Measurements from ENCODE around the gene PCDHGA9. TPM values are rescaled to one million over a fixed set of nuclear protein-coding genes. Genes with fewer than 3 reads are reported as not detected.

Gene PCDHGA9
- total RNA-seq, 4 donors from 2014 or later: 1.9 to 17.3 (median 4.0) TPM

DNA sequence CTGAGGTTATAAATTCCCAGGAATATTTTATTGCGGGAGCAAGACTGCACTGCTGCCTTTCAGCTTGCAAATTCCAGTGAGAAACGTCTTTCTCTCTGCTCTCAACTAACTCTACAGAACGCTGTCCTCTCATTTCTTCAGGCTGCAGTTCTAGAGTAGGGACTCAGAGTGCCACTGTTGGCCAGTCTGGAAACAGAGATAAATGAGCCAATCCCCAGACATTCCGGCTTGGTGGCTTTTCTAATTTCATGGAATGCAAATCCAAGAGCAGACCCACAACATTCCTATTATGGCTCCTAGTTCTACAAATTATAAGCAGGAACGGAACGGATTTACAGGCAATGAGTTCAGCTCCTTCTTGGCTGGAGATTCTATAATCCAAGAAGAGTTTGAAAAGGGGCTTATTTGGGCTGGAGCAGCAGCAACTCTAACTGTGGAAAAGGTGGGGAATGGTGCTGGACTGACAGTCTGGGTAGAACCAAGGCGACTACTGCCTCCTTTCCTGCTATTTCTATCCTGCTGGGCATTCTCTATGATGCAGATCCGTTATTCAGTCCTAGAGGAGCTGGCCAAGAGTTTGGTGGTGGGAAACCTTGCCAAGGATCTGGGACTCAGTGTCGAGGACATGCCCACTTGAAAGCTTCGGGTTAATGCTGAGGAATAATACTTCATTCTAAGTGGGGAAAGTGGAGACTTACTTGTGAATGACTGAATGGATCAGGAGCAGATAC, 37.0 kb downstream of the PCDHGA9 start:
- no peaks in the 10 kb centered on the region for H3K36me3 ChIP-seq

DNA sequence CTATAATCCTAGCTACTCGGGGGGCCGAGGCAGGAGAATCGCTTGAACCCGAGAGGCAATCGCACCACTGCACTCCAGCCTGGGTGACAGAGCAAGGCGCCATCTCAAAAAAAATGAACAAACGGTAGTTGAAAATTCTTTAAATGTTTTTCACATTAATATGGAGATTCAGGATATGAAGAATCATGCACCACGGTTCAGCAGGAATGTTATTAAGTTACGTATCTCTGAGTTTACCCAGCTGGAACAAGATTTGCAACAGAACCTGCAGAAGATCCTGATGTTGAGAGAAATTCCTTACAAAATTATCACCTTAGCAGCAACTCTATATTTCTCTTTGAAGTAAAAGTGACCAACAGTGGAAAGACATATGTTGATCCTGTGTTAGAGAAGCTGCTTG, 37.8 kb downstream of the PCDHGA9 start:
- Histone ChIP-seq H3K27me3 (no peaks in the 10 kb centered on the region), H3K4me3 (no peak overlapping the region), H3K4me1 (no peaks in the 10 kb centered on the region), H3K27ac (no peak overlapping the region), H3K9me3 (peaks cover 0 to 37% (median 0%) of the 10 kb centered on the region in 4 donors), H3K36me3 (no peaks in the 10 kb centered on the region)
- DNase-seq: no peak
- no peak for TF ChIP-seq POLR2A (IDR thresholded peaks at IDR 0.05)
- TF ChIP-seq, protein P1, sequence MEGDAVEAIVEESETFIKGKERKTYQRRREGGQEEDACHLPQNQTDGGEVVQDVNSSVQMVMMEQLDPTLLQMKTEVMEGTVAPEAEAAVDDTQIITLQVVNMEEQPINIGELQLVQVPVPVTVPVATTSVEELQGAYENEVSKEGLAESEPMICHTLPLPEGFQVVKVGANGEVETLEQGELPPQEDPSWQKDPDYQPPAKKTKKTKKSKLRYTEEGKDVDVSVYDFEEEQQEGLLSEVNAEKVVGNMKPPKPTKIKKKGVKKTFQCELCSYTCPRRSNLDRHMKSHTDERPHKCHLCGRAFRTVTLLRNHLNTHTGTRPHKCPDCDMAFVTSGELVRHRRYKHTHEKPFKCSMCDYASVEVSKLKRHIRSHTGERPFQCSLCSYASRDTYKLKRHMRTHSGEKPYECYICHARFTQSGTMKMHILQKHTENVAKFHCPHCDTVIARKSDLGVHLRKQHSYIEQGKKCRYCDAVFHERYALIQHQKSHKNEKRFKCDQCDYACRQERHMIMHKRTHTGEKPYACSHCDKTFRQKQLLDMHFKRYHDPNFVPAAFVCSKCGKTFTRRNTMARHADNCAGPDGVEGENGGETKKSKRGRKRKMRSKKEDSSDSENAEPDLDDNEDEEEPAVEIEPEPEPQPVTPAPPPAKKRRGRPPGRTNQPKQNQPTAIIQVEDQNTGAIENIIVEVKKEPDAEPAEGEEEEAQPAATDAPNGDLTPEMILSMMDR (IDR thresholded peaks at IDR 0.05): no peak

More for the DNA sequence above, 37.0 kb downstream of the PCDHGA9 start:
- Histone ChIP-seq H3K27me3 (no peaks in the 10 kb centered on the region), H3K27ac (no peak overlapping the region), H3K4me1 (no peaks in the 10 kb centered on the region), H3K9me3 (peaks cover 0 to 31% (median 0%) of the 10 kb centered on the region in 4 donors), H3K4me3 (no peak overlapping the region)
- no peak for DNase-seq
- no peak for TF ChIP-seq POLR2A (IDR thresholded peaks at IDR 0.05)
- TF ChIP-seq, protein P1 (IDR thresholded peaks at IDR 0.05): no peak

DNA sequence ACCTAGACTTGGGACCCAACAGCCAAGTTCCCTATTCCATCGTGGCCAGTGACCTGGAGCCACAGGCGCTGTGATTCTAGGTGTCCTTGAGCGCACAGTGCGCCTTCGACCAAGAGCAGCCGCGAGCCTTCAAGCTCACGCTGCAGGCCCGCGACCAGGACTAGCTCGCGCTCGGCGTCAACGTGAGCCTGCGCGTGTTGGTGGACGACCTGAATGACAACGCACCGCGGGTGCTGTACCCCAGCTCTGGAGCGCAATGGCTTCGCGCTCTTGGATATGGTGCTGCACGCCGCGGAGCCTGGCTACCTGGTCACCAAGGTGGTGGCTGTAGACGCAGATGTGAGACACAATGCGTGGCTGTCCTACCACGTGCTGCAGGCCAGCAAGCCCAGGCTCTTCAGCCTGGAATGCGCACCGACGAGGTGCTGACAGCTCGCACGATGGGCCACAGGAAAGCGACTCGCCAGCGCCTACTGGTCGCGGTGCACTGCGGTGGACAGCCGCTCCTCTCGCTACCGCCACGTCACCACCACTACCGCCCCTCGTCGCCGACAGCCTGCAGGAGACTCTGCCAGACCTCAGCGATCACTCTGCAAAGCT, 39.1 kb downstream of the PCDHGA9 start:
- H3K36me3 ChIP-seq: no peaks in the 10 kb centered on the region
- peaks cover 0 to 34% (median 0%) of the 10 kb centered on the region in 4 donors for H3K9me3 ChIP-seq
- no peaks in the 10 kb centered on the region for H3K4me1 ChIP-seq
- no peak for DNase-seq
- H3K27me3 ChIP-seq: no peaks in the 10 kb centered on the region
- no peak overlapping the region for H3K27ac ChIP-seq
- TF ChIP-seq, protein P1 (IDR thresholded peaks at IDR 0.05): no peak
- no peak for TF ChIP-seq POLR2A (IDR thresholded peaks at IDR 0.05)
- H3K4me3 ChIP-seq: no peak overlapping the region

Other genes starting within 250 kb of the PCDHGA9 start
- under 1 TPM in 2 of 4 donors, not detected in 2; 0.53 to 0.54 TPM for gene PCDHB7, start 230.1 kb upstream of the PCDHGA9 start, total RNA-seq
- gene PCDHB8, start 225.0 kb upstream of the PCDHGA9 start, total RNA-seq: not detected
- gene PCDHB16, start 220.4 kb upstream of the PCDHGA9 start, total RNA-seq: 1 to 10 TPM in 1 of 4 donors, under 1 TPM in 2, not detected in 1; 0.35 to 5.8 (median 0.40) TPM
- gene PCDHB9, start 215.6 kb upstream of the PCDHGA9 start, total RNA-seq: 1 to 10 TPM in 1 of 4 donors, under 1 TPM in 3; 0.18 to 1.7 (median 0.39) TPM
- under 1 TPM in 3 of 4 donors, not detected in 1; 0.54 to 0.83 (median 0.76) TPM for gene PCDHB10, start 210.4 kb upstream of the PCDHGA9 start, total RNA-seq
- gene PCDHB11, start 203.2 kb upstream of the PCDHGA9 start, total RNA-seq: 1 to 10 TPM in 1 of 4 donors, under 1 TPM in 1, not detected in 2; 0.27 to 2.8 TPM
- 1 to 10 TPM in 1 of 4 donors, under 1 TPM in 3; 0.35 to 4.1 (median 0.88) TPM for gene PCDHB12, start 194.1 kb upstream of the PCDHGA9 start, total RNA-seq
- gene PCDHB13, start 188.9 kb upstream of the PCDHGA9 start, total RNA-seq: under 1 TPM; 0.13 to 0.83 (median 0.32) TPM
- gene PCDHB14, start 179.4 kb upstream of the PCDHGA9 start, total RNA-seq: 1 to 10 TPM in 1 of 4 donors, under 1 TPM in 2, not detected in 1; 0.19 to 1.1 (median 0.54) TPM
- gene PCDHB15, start 157.4 kb upstream of the PCDHGA9 start, total RNA-seq: under 1 TPM in 2 of 4 donors, not detected in 2; 0.27 to 0.35 TPM
- 1 to 10 TPM; 1.1 to 4.1 (median 2.9) TPM for gene SLC25A2, start 98.7 kb upstream of the PCDHGA9 start, total RNA-seq
- gene TAF7, start 82.0 kb upstream of the PCDHGA9 start, total RNA-seq: 10 to 100 TPM; 42.2 to 80.0 (median 47.5) TPM
- gene PCDHGA1, start 72.3 kb upstream of the PCDHGA9 start, total RNA-seq: 1 to 10 TPM in 1 of 4 donors, not detected in 3; 1.7 TPM
- gene PCDHGA2, start 64.0 kb upstream of the PCDHGA9 start, total RNA-seq: 1 to 10 TPM in 2 of 4 donors, under 1 TPM in 1, not detected in 1; 0.57 to 1.7 (median 1.1) TPM
- 1 to 10 TPM in 1 of 4 donors, under 1 TPM in 2, not detected in 1; 0.40 to 1.7 (median 0.76) TPM for gene PCDHGA3, start 58.9 kb upstream of the PCDHGA9 start, total RNA-seq
- under 1 TPM in 3 of 4 donors, not detected in 1; 0.27 to 0.53 (median 0.47) TPM for gene PCDHGB1, start 52.7 kb upstream of the PCDHGA9 start, total RNA-seq
- gene PCDHGA4, start 47.8 kb upstream of the PCDHGA9 start, total RNA-seq: 1 to 10 TPM in 2 of 4 donors, under 1 TPM in 2; 0.27 to 3.3 (median 0.81) TPM
- gene PCDHGB2, start 42.8 kb upstream of the PCDHGA9 start, total RNA-seq: 1 to 10 TPM; 1.2 to 5.8 (median 1.6) TPM
- gene PCDHGA5, start 38.6 kb upstream of the PCDHGA9 start, total RNA-seq: 10 to 100 TPM in 1 of 4 donors, 1 to 10 TPM in 2, under 1 TPM in 1; 0.94 to 10.7 (median 1.7) TPM
- 1 to 10 TPM; 1.6 to 5.0 (median 2.0) TPM for gene PCDHGB3, start 32.5 kb upstream of the PCDHGA9 start, total RNA-seq
- gene PCDHGA6, start 28.9 kb upstream of the PCDHGA9 start, total RNA-seq: 1 to 10 TPM in 2 of 4 donors, under 1 TPM in 2; 0.70 to 4.1 (median 1.0) TPM
- 1 to 10 TPM in 2 of 4 donors, under 1 TPM in 2; 0.35 to 2.5 (median 0.95) TPM for gene PCDHGA7, start 20.0 kb upstream of the PCDHGA9 start, total RNA-seq
- 1 to 10 TPM; 1.1 to 3.3 (median 1.9) TPM for gene PCDHGB4, start 15.1 kb upstream of the PCDHGA9 start, total RNA-seq
- gene PCDHGA8, start 10.1 kb upstream of the PCDHGA9 start, total RNA-seq: 1 to 10 TPM in 2 of 4 donors, under 1 TPM in 2; 0.35 to 2.5 (median 1.1) TPM
- gene PCDHGB5, start 4.8 kb upstream of the PCDHGA9 start, total RNA-seq: 1 to 10 TPM; 2.3 to 9.1 (median 2.9) TPM
- gene PCDHGB6, start 5.2 kb downstream of the PCDHGA9 start, total RNA-seq: 1 to 10 TPM; 1.1 to 7.4 (median 3.3) TPM
- 1 to 10 TPM; 3.2 to 7.7 (median 4.2) TPM for gene PCDHGA10, start 10.2 kb downstream of the PCDHGA9 start, total RNA-seq
- 1 to 10 TPM; 4.0 to 5.8 (median 4.3) TPM for gene PCDHGB7, start 14.9 kb downstream of the PCDHGA9 start, total RNA-seq
- gene PCDHGA11, start 18.3 kb downstream of the PCDHGA9 start, total RNA-seq: 1 to 10 TPM; 1.1 to 5.0 (median 2.4) TPM
- 10 to 100 TPM in 1 of 4 donors, 1 to 10 TPM in 3; 1.4 to 12.4 (median 4.7) TPM for gene PCDHGA12, start 27.7 kb downstream of the PCDHGA9 start, total RNA-seq
- 10 to 100 TPM; 10.2 to 29.7 (median 16.7) TPM for gene PCDHGC3, start 73.2 kb downstream of the PCDHGA9 start, total RNA-seq
- gene PCDHGC4, start 82.3 kb downstream of the PCDHGA9 start, total RNA-seq: 10 to 100 TPM in 1 of 4 donors, 1 to 10 TPM in 3; 1.7 to 11.3 (median 5.3) TPM
- 1 to 10 TPM in 1 of 4 donors, under 1 TPM in 2, not detected in 1; 0.67 to 1.4 (median 0.95) TPM for gene PCDHGC5, start 86.3 kb downstream of the PCDHGA9 start, total RNA-seq
- 100 to 1,000 TPM in 2 of 4 donors, 10 to 100 TPM in 2; 98.2 to 115 (median 102) TPM for gene DIAPH1, start 216.2 kb downstream of the PCDHGA9 start, total RNA-seq
- gene HDAC3, start 234.1 kb downstream of the PCDHGA9 start, total RNA-seq: 10 to 100 TPM; 31.2 to 55.6 (median 47.9) TPM
- 10 to 100 TPM in 3 of 4 donors, 1 to 10 TPM in 1; 8.0 to 13.2 (median 10.6) TPM for gene RELL2, start 234.2 kb downstream of the PCDHGA9 start, total RNA-seq
- gene FCHSD1, start 248.6 kb downstream of the PCDHGA9 start, total RNA-seq: 100 to 1,000 TPM in 1 of 4 donors, 10 to 100 TPM in 3; 19.8 to 116 (median 45.7) TPM

Measured in Peyer's patch (tissue), 4 donors.